BE2C (cell line): ENCODE results near the gene PARD6G.
"Not testable (repeated sequence)": the region's sequence is repeated elsewhere in the genome, so short reads cannot be mapped to it uniquely, and the experiment has no call there.

ENCODE experiments used
- DNase-seq: peaks from one replicate; pipeline ENCODE4 v3.0.0-alpha.2; 2020
- H3K27me3 ChIP-seq: fragments of 250-450 bp; sonication (Bioruptor Pico); 2 replicates; pipeline ENCODE4 v1.5.1; 2020; ENCODE audit warnings: mild to moderate bottlenecking
- H3K36me3 ChIP-seq: fragments of 250-450 bp; sonication (Bioruptor Pico); 2 replicates; pipeline ENCODE4 v1.5.1; 2020; ENCODE audit warnings: mild to moderate bottlenecking
- H3K4me1 ChIP-seq: fragments of 250-450 bp; sonication (Bioruptor Pico); 2 replicates; pipeline ENCODE4 v1.5.1; 2020
- H3K4me3 ChIP-seq: 2 replicates; pipeline ENCODE4 v1.5.1; 2011; ENCODE audit warnings: low read depth, low read length
- H3K9me3 ChIP-seq: fragments of 250-450 bp; sonication (Bioruptor Pico); 2 replicates; pipeline ENCODE4 v1.5.1; 2020
- TF ChIP-seq, protein P1 (sequence below): IDR thresholded peaks from 2 replicates; pipeline ENCODE4 v1.5.1; 2012; ENCODE audit warnings: mild to moderate bottlenecking, low read depth, low read length

The PARD6G gene

DNA sequence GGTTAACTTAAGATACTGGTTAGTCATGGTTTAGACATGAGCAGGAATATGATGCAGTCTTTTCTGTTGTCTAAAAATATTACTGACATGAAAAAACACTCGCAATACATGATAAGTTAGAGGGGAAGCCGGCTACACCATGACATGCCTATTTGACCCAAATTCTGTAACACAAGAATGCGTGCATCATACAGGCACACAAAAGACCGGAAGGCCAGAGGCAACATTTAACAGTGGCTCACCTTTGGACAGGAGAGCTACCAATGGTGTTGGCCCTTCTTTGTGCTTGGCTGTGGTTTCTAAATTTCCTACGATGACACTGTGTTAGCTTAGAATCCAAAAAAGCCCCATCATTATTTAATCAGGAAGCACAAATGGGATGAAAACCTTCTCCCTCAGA lies 4.1 kb downstream of the PARD6G start:
- Histone ChIP-seq H3K27me3 (no peaks in the 10 kb centered on the region), H3K4me3 (no peak overlapping the region), H3K4me1 (no peaks in the 10 kb centered on the region), H3K9me3 (no peaks in the 10 kb centered on the region), H3K36me3 (no peaks in the 10 kb centered on the region)
- TF ChIP-seq, protein P1, sequence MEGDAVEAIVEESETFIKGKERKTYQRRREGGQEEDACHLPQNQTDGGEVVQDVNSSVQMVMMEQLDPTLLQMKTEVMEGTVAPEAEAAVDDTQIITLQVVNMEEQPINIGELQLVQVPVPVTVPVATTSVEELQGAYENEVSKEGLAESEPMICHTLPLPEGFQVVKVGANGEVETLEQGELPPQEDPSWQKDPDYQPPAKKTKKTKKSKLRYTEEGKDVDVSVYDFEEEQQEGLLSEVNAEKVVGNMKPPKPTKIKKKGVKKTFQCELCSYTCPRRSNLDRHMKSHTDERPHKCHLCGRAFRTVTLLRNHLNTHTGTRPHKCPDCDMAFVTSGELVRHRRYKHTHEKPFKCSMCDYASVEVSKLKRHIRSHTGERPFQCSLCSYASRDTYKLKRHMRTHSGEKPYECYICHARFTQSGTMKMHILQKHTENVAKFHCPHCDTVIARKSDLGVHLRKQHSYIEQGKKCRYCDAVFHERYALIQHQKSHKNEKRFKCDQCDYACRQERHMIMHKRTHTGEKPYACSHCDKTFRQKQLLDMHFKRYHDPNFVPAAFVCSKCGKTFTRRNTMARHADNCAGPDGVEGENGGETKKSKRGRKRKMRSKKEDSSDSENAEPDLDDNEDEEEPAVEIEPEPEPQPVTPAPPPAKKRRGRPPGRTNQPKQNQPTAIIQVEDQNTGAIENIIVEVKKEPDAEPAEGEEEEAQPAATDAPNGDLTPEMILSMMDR: no peak
- DNase-seq: no peak

DNA sequence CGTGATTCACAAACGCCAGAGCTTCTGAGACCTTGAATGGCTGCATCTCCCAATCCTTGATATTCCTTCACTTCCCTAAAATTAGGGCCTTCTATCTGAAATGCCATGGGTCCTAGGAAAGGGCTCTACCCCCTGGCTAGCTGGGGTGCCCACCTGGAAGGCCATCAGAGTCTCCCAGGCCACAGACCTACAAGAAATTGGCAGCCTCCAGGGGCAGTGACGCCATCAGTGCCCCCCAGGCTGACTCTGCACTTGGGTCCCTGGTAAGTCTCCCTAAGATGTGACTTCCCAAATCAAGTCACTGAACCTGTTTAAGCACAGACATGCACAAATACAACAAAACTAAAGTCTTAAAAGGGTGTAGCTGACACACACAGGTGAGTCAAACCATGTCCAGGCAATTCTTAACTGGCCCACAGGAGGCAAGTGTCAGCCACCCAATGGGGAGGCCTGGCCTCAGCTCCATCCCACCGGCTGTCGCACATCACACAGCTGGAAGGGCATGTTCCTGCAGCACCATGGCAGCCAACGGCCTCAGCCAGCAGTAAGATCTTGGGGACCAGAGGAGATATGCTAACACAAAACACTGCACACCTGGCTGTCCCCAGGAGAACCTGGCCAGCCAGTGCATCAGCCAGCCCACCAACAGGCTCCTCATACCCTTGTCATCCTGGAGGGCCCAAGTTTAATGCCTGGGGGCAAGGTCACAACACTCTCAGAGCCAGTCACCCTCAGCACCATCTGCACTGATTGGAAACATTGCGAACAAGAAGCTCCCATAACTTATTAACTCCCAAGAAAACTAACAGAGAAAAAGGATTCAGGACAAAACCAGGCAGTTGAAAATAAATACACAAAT lies 5.2 kb downstream of the PARD6G start:
- no peak overlapping the region for H3K4me3 ChIP-seq
- TF ChIP-seq, protein P1: no peak
- no peaks in the 10 kb centered on the region for H3K4me1 ChIP-seq
- H3K9me3 ChIP-seq: no peaks in the 10 kb centered on the region
- no peak for DNase-seq
- H3K27me3 ChIP-seq: no peaks in the 10 kb centered on the region
- H3K36me3 ChIP-seq: no peaks in the 10 kb centered on the region

DNA sequence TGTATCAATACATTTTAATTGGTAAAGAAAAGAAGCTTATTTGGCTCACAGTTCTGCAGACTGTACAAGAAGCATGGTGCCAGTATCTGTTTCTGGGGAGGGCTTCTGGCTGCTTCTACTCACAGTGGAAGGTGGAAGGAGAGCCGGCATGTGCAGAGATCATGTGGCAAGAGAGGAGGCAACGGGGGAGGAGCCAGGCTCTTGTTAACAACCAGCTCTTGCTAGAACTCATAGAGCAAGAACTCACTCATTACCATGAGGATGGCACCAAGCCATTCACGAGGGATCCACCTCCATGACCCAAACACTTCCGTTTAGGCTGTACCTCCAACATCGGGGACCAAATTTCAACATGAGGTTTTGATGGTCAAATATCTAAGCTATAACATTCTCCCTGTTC lies 7.5 kb downstream of the PARD6G start:
- Histone ChIP-seq H3K9me3 (no peaks in the 10 kb centered on the region), H3K4me1 (no peaks in the 10 kb centered on the region), H3K4me3 (no peak overlapping the region), H3K36me3 (no peaks in the 10 kb centered on the region), H3K27me3 (no peaks in the 10 kb centered on the region)
- DNase-seq: no peak
- TF ChIP-seq, protein P1: no peak

DNA sequence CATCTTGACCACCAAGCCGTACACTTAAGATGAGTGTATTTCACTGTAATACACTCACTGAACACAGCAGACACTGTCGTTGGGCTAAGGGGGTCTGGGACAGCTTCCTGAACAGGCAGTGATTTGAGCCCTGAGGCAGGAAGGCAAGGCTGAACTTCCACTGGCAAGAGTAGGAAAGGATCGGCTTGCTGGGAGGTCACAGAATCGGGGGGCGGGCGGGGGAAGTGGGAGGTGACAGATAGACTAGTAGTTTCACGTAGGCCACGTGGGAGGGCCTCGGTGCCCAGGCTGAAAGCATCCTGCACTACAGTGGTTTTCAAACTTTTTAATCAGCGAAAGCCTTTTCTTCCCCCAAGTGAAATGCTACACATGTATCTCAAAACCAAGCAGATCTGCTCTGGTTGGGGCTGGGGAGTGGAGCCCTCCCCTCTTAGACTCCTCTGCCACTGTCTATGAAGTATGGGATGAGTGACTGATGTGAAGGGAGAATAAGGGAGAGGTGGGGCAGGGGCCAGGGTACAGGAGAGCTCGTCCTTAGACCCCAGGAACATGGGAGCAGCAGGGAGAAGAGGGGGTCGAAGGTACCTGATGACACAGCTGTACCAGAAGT lies 8.6 kb downstream of the PARD6G start:
- TF ChIP-seq, protein P1: no peak
- no peaks in the 10 kb centered on the region for H3K4me1 ChIP-seq
- H3K36me3 ChIP-seq: no peaks in the 10 kb centered on the region
- no peak overlapping the region for H3K4me3 ChIP-seq
- H3K9me3 ChIP-seq: no peaks in the 10 kb centered on the region
- H3K27me3 ChIP-seq: no peaks in the 10 kb centered on the region
- DNase-seq: no peak

DNA sequence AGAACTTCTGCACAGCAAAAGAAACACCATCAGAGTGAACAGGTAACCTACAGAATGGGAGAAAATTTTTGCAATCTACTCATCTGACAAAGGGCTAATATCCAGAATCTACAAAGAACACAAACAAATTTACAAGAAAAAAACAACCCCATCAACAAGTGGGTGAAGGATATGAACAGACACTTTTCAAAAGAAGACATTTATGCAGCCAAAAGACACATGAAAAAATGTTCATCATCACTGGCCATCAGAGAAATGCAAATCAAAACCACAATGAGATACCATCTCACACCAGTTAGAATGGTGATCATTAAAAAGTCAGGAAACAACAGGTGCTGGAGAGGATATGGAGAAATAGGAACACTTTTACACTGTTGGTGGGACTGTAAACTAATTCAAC lies 9.8 kb downstream of the PARD6G start:
- not testable (repeated sequence) for H3K4me3 ChIP-seq, H3K27me3 ChIP-seq, DNase-seq, H3K4me1 ChIP-seq, H3K9me3 ChIP-seq, H3K36me3 ChIP-seq

DNA sequence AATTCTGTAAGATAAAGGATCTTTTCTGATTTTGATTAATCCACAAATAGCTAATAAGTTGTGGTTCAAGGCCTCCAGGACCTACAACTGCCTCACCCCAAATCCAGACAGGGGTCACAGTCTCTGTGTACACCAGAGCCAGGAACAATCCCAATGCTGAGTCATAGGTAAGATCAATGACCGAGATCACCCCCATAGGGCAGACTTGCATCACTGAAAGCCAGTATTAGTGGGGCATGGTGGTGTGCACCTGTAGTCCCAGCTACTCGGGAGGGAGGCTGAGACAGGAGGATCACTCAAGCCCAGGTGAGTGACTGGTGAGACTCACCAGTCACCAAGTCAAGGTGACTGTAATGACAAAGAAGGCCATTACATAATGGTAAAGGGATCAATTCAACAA lies 12.9 kb downstream of the PARD6G start:
- no peaks in the 10 kb centered on the region for H3K36me3 ChIP-seq
- TF ChIP-seq, protein P1: no peak
- no peaks in the 10 kb centered on the region for H3K9me3 ChIP-seq

More for the DNA sequence above, 12.9 kb downstream of the PARD6G start:
- no peak for DNase-seq
- H3K27me3 ChIP-seq: no peaks in the 10 kb centered on the region
- no peak overlapping the region for H3K4me3 ChIP-seq
- no peaks in the 10 kb centered on the region for H3K4me1 ChIP-seq
